CD4-positive, alpha-beta memory T cell (primary cell): Measurements from ENCODE around the gene EDEM3. TPM values are rescaled to one million over a fixed set of nuclear protein-coding genes. Genes with fewer than 3 reads are reported as not detected.
"Not testable (repeated sequence)": the region's sequence is repeated elsewhere in the genome, so short reads cannot be mapped to it uniquely, and the experiment has no call there.

Experiments
- CTCF ChIA-PET: fragments of 350-600 bp; sonication (Branson Sonifier 250); formaldehyde crosslinking; loops from one replicate; lab custom pipeline; 2021; ENCODE audit warnings: inconsistent platforms; ENCODE audit not compliant: partially characterized antibody; lab: Charles Lee
- POLR2A ChIA-PET: fragments of 350-600 bp; sonication (Branson Sonifier 250); formaldehyde crosslinking; loops from one replicate; lab custom pipeline; 2021; ENCODE audit not compliant: partially characterized antibody; lab: Charles Lee
- DNase-seq, 5 donors: peaks; one replicate each; pipeline versions ENCODE4 v3.0.0 to v3.0.0-alpha.2; 2020 to 2022; ENCODE audit warnings: mixed read lengths in 1 of 5
- H3K27ac ChIP-seq: one replicate; pipeline ENCODE4 v1.7.0; 2013; ENCODE audit warnings: low read depth, low read length
- H3K27me3 ChIP-seq: 2 replicates; pipeline ENCODE4 v1.7.0; 2013; ENCODE audit warnings: mild to moderate bottlenecking, low read length, moderate library complexity; ENCODE audit not compliant: insufficient read depth
- H3K36me3 ChIP-seq: 2 replicates; pipeline ENCODE4 v1.7.0; 2013; ENCODE audit warnings: mild to moderate bottlenecking, low read length, moderate library complexity; ENCODE audit not compliant: insufficient read depth
- H3K4me1 ChIP-seq: 2 replicates; pipeline ENCODE4 v1.7.0; 2013; ENCODE audit warnings: mild to moderate bottlenecking, low read length, moderate library complexity; ENCODE audit not compliant: insufficient read depth
- H3K4me3 ChIP-seq, 2 donors: one replicate each; pipeline ENCODE4 v1.7.0; 2013; ENCODE audit warnings: low read length in 2 of 2, mild to moderate bottlenecking in 1 of 2
- H3K9me3 ChIP-seq, 2 donors: one replicate each; pipeline ENCODE4 v1.7.0; 2013; ENCODE audit warnings: low read length in 2 of 2, control low read depth in 1 of 2; ENCODE audit not compliant: control insufficient read depth in 1 of 2
- H3K27ac Mint-ChIP-seq, 7 donors: one replicate each; pipeline ENCODE4 v1.8.0; 2020 to 2021; ENCODE audit warnings: mixed read lengths in 7 of 7, mild to moderate bottlenecking in 6 of 7, inconsistent platforms in 3 of 7, moderate library complexity in 3 of 7
- H3K27me3 Mint-ChIP-seq, 2 donors: one replicate each; pipeline ENCODE4 v1.8.0; 2020 to 2021; ENCODE audit warnings: mixed read lengths in 2 of 2
- H3K36me3 Mint-ChIP-seq, 2 donors: one replicate each; pipeline ENCODE4 v1.8.0; 2020 to 2021; ENCODE audit warnings: mixed read lengths in 2 of 2, inconsistent platforms in 1 of 2, mild to moderate bottlenecking in 1 of 2
- H3K4me1 Mint-ChIP-seq, 4 donors: one replicate each; pipeline ENCODE4 v1.8.0; 2020 to 2021; ENCODE audit warnings: mixed read lengths in 4 of 4, mild to moderate bottlenecking in 1 of 4
- H3K4me3 Mint-ChIP-seq, 8 donors: one replicate each; pipeline ENCODE4 v1.8.0; 2020 to 2021; ENCODE audit warnings: mixed read lengths in 8 of 8, mild to moderate bottlenecking in 7 of 8, moderate library complexity in 6 of 8, inconsistent platforms in 3 of 8
- H3K9me3 Mint-ChIP-seq, 8 donors: one replicate each; pipeline ENCODE4 v1.8.0; 2020 to 2021; ENCODE audit warnings: mixed read lengths in 8 of 8, mild to moderate bottlenecking in 5 of 8, inconsistent platforms in 3 of 8, moderate library complexity in 1 of 8
- intact Hi-C: fragments of 100-400 bp; cut with micrococcal nuclease; formaldehyde crosslinking; loops from one replicate; pipeline ENCODE4 v1.15.1; 2023
- polyA plus RNA-seq, 2 donors: library from polyadenylated mRNA; unstranded; fragments of 300-500 nt; fragmentation: Illumina TruSeq; gene quantifications; one replicate each; pipeline ENCODE4 v1.2.3, GENCODE V29; 2021
- total RNA-seq, 2 experiments: library from RNA; stranded (reverse); gene quantifications; one replicate each; pipeline ENCODE4 v1.2.3, GENCODE V29; 2021

Gene EDEM3
- total and polyA plus RNA-seq, 4 experiments from 2014 or later: 8.5 to 61.7 (median 36.1) TPM

DNA sequence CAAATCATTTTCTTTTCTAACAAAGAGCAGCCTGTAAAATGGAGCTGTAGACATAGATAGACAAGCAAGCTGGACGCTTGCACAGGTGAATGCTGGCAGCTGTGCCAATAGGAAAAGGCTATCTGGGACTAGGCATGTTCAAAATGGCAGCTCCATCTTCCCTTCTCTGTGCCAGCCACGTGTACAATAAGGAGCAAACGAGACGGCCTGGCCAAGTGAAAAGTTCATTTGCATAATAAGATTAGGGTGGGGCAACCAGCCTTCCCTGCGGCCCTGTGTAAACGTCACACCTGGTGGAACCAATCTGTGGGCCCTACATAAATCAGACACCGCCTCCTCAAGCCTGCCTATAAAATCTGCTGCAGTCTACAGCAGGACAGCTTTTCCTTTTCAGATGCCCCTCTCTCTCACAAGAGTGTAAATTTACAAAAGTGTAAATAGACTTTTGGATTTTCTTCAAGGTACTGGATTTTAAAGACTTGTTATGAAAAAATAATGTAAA, 16.6 kb upstream of the EDEM3 start:
- H3K36me3 ChIP-seq: no peaks in the 10 kb centered on the region
- no peaks in the 10 kb centered on the region for H3K9me3 ChIP-seq
- Mint-ChIP-seq H3K36me3 (no peaks in the 10 kb centered on the region), H3K4me1 (peaks cover 0 to 5% (median 3%) of the 10 kb centered on the region in 4 donors), H3K27ac (no peak overlapping the region), H3K4me3 (no peak overlapping the region), H3K27me3 (peaks cover 0 to 1% of the 10 kb centered on the region in 2 donors), H3K9me3 (no peaks in the 10 kb centered on the region)
- ChIA-PET CTCF (no interaction called here), POLR2A (no interaction called here)
- no peaks in the 10 kb centered on the region for H3K4me1 ChIP-seq
- no peaks in the 10 kb centered on the region for H3K27me3 ChIP-seq
- intact Hi-C loops: no loop called here
- no peak overlapping the region for H3K4me3 ChIP-seq
- no peak for DNase-seq
- H3K27ac ChIP-seq: no peak overlapping the region

DNA sequence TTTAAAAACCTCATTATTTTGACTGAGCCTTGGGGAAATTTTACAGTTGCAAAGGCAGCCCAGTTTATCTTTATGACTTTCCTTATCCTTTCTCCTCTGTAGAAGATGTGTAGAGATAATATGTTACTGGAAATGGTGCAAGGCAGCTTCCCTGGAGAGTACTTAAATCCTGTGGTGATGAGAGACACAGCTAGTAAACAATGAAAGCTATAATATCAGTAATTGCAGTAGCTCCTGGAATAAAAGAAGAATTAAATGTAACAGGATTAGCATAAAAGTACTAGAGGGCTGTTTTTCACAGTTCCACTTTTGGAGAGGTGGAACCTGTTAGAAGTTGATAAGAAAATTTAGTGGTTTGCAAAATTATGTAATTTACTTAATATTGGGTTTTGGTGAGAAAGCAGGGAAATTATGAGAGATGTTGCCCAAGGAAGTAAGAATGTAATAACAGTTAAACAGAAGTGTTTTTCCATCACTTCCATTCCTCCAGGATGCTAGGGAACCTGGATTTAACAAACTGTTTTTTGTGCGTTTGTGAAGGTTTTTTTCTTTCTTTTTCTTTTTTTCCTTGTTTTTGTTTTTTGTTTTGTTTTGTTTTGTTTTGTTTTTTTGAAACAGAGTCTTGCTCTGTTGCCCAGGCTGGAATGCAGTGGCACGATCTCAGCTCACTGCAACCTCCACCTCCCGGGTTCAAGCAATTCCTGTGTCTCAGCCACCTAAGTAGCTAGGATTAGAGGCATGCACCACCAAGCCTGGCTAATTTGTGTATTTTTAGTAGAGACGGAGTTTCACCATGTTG, 15.7 kb upstream of the EDEM3 start:
- H3K4me3 Mint-ChIP-seq: no peak overlapping the region
- H3K4me3 ChIP-seq: no peak overlapping the region
- CTCF ChIA-PET: no interaction called here

DNA sequence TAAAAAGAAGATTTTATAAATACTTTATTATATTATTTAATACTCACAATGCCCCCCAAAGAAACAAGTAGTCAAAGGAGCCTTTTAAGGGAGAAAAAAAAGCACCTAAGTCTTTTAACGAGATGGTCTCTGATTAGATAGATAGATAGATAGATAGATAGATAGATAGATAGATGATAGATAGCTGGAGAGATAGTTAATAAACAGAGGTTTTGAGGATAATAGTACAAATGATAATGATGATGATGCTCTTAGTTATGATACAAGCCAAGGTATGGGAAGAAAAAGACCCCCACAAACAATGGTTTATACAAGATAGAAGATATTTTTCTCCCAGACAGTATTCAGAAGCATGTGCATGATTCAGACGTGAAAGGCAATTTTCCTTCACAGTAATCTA, 14.6 kb upstream of the EDEM3 start:
- CTCF ChIA-PET: no interaction called here
- intact Hi-C loops: no loop called here
- Mint-ChIP-seq H3K27ac (no peak overlapping the region), H3K4me1 (no peaks in the 10 kb centered on the region), H3K36me3 (no peaks in the 10 kb centered on the region), H3K9me3 (no peaks in the 10 kb centered on the region), H3K4me3 (no peak overlapping the region), H3K27me3 (peaks cover 0 to 1% of the 10 kb centered on the region in 2 donors)
- Histone ChIP-seq H3K27ac (no peak overlapping the region), H3K9me3 (no peaks in the 10 kb centered on the region), H3K36me3 (no peaks in the 10 kb centered on the region), H3K4me1 (no peaks in the 10 kb centered on the region), H3K27me3 (no peaks in the 10 kb centered on the region), H3K4me3 (no peak overlapping the region)
- no peak for DNase-seq
- POLR2A ChIA-PET: no interaction called here

More for the DNA sequence above, 15.7 kb upstream of the EDEM3 start:
- Mint-ChIP-seq H3K9me3 (no peaks in the 10 kb centered on the region), H3K4me1 (peaks cover 0 to 2% (median 0%) of the 10 kb centered on the region in 4 donors), H3K36me3 (no peaks in the 10 kb centered on the region), H3K27me3 (peaks cover 0 to 1% of the 10 kb centered on the region in 2 donors), H3K27ac (no peak overlapping the region)
- intact Hi-C loops: no loop called here
- no peaks in the 10 kb centered on the region for H3K4me1 ChIP-seq
- POLR2A ChIA-PET: no interaction called here
- H3K36me3 ChIP-seq: no peaks in the 10 kb centered on the region
- no peak for DNase-seq
- H3K27me3 ChIP-seq: no peaks in the 10 kb centered on the region
- H3K27ac ChIP-seq: no peak overlapping the region
- no peaks in the 10 kb centered on the region for H3K9me3 ChIP-seq

DNA sequence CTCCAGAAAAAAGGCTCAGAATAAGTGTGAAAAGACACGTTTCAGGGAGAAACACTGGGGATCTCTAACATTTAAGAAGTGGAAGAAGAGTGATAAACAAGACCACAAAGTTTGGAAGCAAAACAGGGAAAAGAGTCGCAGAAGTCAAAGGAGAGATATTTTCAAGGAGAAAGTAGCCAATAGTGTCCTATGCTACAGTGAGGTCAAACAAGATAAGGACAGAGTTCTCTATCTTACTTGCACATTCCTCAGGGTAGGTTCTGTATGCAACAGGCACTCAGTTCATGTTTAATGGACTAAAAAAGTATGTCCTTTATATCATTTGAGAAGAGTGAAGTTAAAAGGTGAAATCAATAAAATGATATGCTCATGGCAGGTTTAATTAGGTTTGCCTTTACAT, 13.8 kb upstream of the EDEM3 start:
- Histone ChIP-seq H3K27me3 (no peaks in the 10 kb centered on the region), H3K4me1 (no peaks in the 10 kb centered on the region), H3K27ac (no peak overlapping the region), H3K9me3 (no peaks in the 10 kb centered on the region), H3K4me3 (no peak overlapping the region), H3K36me3 (no peaks in the 10 kb centered on the region)
- no peaks in the 10 kb centered on the region for H3K4me1 Mint-ChIP-seq
- no peak for DNase-seq
- no peak overlapping the region for H3K4me3 Mint-ChIP-seq
- H3K27me3 Mint-ChIP-seq: peaks cover 0 to 1% of the 10 kb centered on the region in 2 donors
- intact Hi-C loops: no loop called here
- H3K36me3 Mint-ChIP-seq: peaks cover 0 to 3% of the 10 kb centered on the region in 2 donors
- H3K9me3 Mint-ChIP-seq: peaks cover 0 to 1% (median 0%) of the 10 kb centered on the region in 8 donors
- ChIA-PET POLR2A (no interaction called here), CTCF (no interaction called here)
- no peak overlapping the region for H3K27ac Mint-ChIP-seq

DNA sequence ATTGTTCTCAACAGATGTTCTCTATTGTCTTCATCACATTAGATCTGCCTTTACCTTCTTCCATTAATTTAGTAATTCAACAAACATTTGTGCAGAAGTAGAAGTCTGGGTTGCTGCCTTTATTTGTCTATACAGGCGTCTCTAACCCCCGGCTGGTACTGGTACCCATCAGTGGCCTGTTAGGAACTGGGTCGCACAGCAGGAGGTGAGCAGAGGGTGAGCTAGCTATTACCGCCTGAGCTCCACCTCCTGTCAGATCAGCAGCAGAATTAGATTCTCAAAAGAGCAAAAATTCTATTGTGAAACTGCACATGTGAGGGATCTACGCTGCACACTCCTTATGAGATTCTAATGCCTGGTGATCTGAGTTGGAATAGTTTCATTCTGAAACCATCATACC, 12.9 kb upstream of the EDEM3 start:
- DNase-seq: no peak
- H3K9me3 Mint-ChIP-seq: peaks cover 0 to 3% (median 0%) of the 10 kb centered on the region in 8 donors
- intact Hi-C loops: no loop called here
- H3K4me1 ChIP-seq: no peaks in the 10 kb centered on the region
- H3K27me3 ChIP-seq: no peaks in the 10 kb centered on the region
- peaks cover 0 to 3% of the 10 kb centered on the region in 2 donors for H3K36me3 Mint-ChIP-seq
- no peaks in the 10 kb centered on the region for H3K36me3 ChIP-seq
- H3K4me1 Mint-ChIP-seq: no peaks in the 10 kb centered on the region
- H3K27me3 Mint-ChIP-seq: peaks cover 0 to 1% of the 10 kb centered on the region in 2 donors
- H3K9me3 ChIP-seq: no peaks in the 10 kb centered on the region
- H3K27ac Mint-ChIP-seq: no peak overlapping the region
- ChIA-PET POLR2A (no interaction called here), CTCF (no interaction called here)
- no peak overlapping the region for H3K27ac ChIP-seq
- H3K4me3 ChIP-seq: no peak overlapping the region
- H3K4me3 Mint-ChIP-seq: no peak overlapping the region

DNA sequence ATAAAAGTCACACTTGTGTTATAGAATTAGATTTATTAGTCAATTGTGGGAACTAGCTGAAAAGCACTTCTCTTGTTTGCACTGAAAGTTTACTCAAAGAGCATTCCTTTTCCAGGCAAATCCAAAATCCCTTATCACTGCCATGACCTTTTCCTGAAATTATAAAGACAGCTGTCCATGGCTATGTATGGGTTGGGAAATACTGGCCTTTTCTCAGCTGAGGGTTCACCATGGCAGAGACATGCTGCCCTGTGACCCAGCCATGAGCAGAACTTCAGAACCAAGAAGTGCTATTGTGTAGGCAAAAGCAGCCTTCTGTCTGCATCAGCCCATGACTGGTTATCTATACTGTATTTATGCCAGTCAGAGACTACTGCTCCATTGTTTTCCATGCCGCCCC, 9.8 kb upstream of the EDEM3 start:
- Histone ChIP-seq H3K4me1 (no peaks in the 10 kb centered on the region), H3K27ac (no peak overlapping the region), H3K27me3 (no peaks in the 10 kb centered on the region), H3K36me3 (no peaks in the 10 kb centered on the region), H3K4me3 (no peak overlapping the region), H3K9me3 (no peaks in the 10 kb centered on the region)
- Mint-ChIP-seq H3K9me3 (peaks cover 0 to 3% (median 0%) of the 10 kb centered on the region in 8 donors), H3K27me3 (peaks cover 0 to 1% of the 10 kb centered on the region in 2 donors), H3K4me1 (no peaks in the 10 kb centered on the region), H3K4me3 (no peak overlapping the region), H3K36me3 (peaks cover 0 to 3% of the 10 kb centered on the region in 2 donors), H3K27ac (no peak overlapping the region)
- intact Hi-C loops: no loop called here
- no peak for DNase-seq
- CTCF ChIA-PET: interaction anchor here (1.2 kb wide), 1 partner anchor 41 kb away, joined by 4 read pairs; no protein-coding TSS in a partner anchor
- POLR2A ChIA-PET: interaction anchor here (1.6 kb wide), 1 partner anchor 9 kb away, joined by 6 read pairs; no protein-coding TSS in a partner anchor

DNA sequence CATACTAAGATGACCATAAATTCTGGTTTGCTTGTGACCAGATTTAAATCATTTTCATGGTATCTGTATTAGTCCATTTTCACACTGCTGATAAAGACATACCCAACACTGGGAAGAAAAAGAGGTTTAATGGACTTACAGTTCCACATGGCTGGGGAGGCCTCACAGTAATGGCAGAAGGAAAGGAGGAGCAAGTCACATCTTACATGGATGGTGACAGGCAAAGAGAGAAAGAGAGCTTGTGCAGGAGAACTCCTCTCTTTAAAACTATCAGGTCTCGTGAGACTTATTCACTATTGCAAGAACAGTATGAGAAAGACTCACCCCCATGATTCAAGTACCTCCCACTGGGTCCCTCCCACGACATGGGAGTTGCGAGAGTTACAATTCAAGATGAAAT, 8.9 kb upstream of the EDEM3 start:
- CTCF ChIA-PET: interaction anchor here (1.2 kb wide), 1 partner anchor 42 kb away, joined by 4 read pairs; no protein-coding TSS in a partner anchor
- not testable (repeated sequence) for H3K27ac Mint-ChIP-seq

More for the DNA sequence above, 8.9 kb upstream of the EDEM3 start:
- H3K9me3 ChIP-seq, H3K4me1 Mint-ChIP-seq, H3K4me3 ChIP-seq, intact Hi-C loops, H3K4me3 Mint-ChIP-seq, DNase-seq, H3K4me1 ChIP-seq, H3K27me3 Mint-ChIP-seq, H3K27ac ChIP-seq, H3K36me3 Mint-ChIP-seq, H3K9me3 Mint-ChIP-seq, H3K27me3 ChIP-seq, H3K36me3 ChIP-seq: not testable (repeated sequence)
- POLR2A ChIA-PET: interaction anchor here (1.6 kb wide), 1 partner anchor 8 kb away, joined by 6 read pairs; no protein-coding TSS in a partner anchor
